ENCODE results near the gene ANAPC16. TPM values are rescaled to one million over a fixed set of nuclear protein-coding genes. Genes with fewer than 3 reads are reported as not detected.
A peak's percentile ranks its signal among the peaks of the same experiment; 100 is the strongest.
"Not testable (repeated sequence)": the region's sequence is repeated elsewhere in the genome, so short reads cannot be mapped to it uniquely, and the experiment has no call there.

The ANAPC16 gene
- polyA plus RNA-seq, 2 of the 4 experiments (the other 2 are of a cell fraction): 75.1 to 165 TPM

DNA sequence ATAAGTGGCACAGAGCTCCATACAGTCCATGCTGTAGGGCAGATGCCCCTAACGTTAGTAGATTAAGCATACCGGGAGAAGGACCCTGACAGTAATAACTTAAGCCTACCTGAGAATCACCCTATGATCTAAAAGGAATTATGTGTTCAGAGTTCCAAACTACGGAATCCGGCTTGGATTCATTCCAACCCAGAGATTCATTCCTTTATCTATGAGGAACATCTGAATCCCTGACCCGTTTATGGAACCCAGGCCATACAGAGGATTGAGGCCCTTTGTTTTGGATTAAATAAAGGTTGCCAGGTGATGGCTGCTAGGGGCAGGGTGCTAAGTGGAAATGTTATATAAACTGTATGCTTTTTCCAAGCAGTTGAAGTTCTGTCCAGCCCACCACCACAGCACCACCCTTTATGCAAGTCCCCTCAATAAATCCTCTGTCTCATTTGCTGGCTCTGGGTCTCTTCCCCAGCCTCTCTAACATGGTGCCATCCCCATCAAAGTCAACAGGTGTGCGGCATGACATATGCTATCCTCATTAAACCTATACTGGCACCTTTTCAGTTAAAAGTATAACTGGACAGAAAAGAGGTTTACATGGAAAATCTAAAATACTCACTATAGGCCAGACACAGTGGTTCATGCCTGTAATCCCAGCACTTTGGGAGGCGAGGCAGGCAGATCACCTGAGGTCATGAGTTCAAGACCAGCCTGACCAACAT is 9.1 kb upstream of the ANAPC16 start:
- DNase-seq (ENCODE audit: low read depth in 1 of 2, low spot score in 1 of 2): no peak
- no peak for ATAC-seq
- WGBS (ENCODE audit: missing lambda C conversion rate): 94% methylated on average over 7 of the region's 7 CpGs
- TF ChIP-seq KDM5A (IDR thresholded peaks at IDR 0.05) (no peak), TFCP2L1 (CRISPR knock-in tag; IDR thresholded peaks at IDR 0.05) (no peak), MAZ (IDR thresholded peaks at IDR 0.05; ENCODE audit: borderline replicate concordance, low read depth, low read length) (no peak), PHF8 (IDR thresholded peaks at IDR 0.05; ENCODE audit: borderline replicate concordance, low read depth) (no peak), HOXB13 (CRISPR knock-in tag; IDR thresholded peaks at IDR 0.05; ENCODE audit: low read depth) (no peak), BHLHE40 (IDR thresholded peaks at IDR 0.05; ENCODE audit: low read depth, low read length) (no peak), EP300 (IDR thresholded peaks at IDR 0.05) (no peak), KDM1A (IDR thresholded peaks at IDR 0.05; ENCODE audit: low read depth) (no peak), CHD2 (IDR thresholded peaks at IDR 0.05; ENCODE audit: low read length, partially characterized antibody) (no peak), RAD21 (conservative IDR thresholded peaks at IDR 0.05 in 1 of 2, IDR thresholded peaks at IDR 0.05 in 1 of 2) (no peak), HOXB5 (CRISPR knock-in tag; IDR thresholded peaks at IDR 0.05) (no peak), ZSCAN20 (CRISPR knock-in tag; IDR thresholded peaks at IDR 0.05) (no peak), CHD4 (IDR thresholded peaks at IDR 0.05; ENCODE audit: borderline replicate concordance) (no peak), NFE2L2 (conservative IDR thresholded peaks at IDR 0.05; ENCODE audit: low read length) (no peak), POLR2A (IDR thresholded peaks at IDR 0.05; ENCODE audit: low read length) (no peak)
- TF ChIP-seq, protein P1, sequence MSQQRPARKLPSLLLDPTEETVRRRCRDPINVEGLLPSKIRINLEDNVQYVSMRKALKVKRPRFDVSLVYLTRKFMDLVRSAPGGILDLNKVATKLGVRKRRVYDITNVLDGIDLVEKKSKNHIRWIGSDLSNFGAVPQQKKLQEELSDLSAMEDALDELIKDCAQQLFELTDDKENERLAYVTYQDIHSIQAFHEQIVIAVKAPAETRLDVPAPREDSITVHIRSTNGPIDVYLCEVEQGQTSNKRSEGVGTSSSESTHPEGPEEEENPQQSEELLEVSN (IDR thresholded peaks at IDR 0.05; ENCODE audit: borderline replicate concordance, low read depth): no peak
- TF ChIP-seq, protein P2, sequence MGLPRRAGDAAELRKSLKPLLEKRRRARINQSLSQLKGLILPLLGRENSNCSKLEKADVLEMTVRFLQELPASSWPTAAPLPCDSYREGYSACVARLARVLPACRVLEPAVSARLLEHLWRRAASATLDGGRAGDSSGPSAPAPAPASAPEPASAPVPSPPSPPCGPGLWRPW (IDR thresholded peaks at IDR 0.05): no peak
- Histone ChIP-seq H3K9me3 (no peaks in the 10 kb centered on the region), H3K4me1 (peaks cover 10% of the 10 kb centered on the region; the same call in 2 of the 3 replicates), H3K4me3 (no peak overlapping the region), H3K27ac (no peak overlapping the region), H3K4me2 (no peak overlapping the region)
- CTCF ChIA-PET: no interaction called here
- POLR2A ChIA-PET: interaction anchor here (0.6 kb wide), 1 partner anchor 36 kb away, joined by 4 read pairs; no protein-coding TSS in a partner anchor
- FAIRE-seq: no peak

DNA sequence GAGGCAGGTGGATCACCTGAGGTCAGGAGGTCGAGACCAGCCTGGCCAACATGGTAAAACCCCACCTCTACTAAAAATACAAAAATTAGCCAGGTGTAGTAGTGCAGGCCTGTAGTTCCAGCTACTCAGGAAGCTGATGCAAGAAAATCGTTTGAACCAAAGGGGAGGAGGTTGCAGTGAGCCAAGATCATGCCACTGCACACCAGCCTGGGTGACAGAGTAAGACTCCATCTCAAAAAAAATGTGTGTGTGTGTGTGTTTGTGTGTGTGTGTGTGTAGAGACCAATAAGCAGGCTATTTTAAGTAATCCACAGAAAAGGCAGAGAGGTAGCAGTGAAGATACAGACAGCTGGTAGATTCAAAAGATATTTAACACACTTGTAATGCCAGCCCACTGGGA is 7.3 kb upstream of the ANAPC16 start:
- CTCF ChIA-PET, POLR2A ChIA-PET: not testable (repeated sequence)

DNA sequence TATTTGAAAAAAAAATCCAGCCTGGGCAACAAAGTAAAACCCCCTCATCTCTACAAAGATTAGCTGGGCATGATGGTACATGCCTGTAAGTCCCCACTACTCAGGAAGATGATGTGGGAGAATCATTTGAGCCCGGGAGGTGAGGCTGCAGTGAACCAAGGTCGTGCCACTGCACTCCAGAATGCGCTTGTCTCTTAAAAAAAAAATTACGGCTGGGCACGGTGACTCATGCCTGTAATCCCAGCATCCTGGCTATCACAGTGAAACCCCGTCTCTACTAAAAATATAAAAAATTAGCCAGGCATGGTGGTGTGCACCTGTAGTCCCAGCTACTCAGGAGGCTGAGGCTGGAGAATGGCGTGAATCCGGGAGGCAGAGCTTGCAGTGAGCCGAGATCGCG is 4.4 kb upstream of the ANAPC16 start:
- ATAC-seq, POLR2A ChIA-PET: not testable (repeated sequence)
- peak in 1 of 2 experiments; percentile 30 for DNase-seq (ENCODE audit: low read depth in 1 of 2, low spot score in 1 of 2)

More for the DNA sequence above, 7.3 kb upstream of the ANAPC16 start:
- not testable (repeated sequence) for H3K4me3 ChIP-seq; H3K4me2 ChIP-seq; ATAC-seq; H3K9me3 ChIP-seq; H3K27ac ChIP-seq; DNase-seq (ENCODE audit: low read depth in 1 of 2, low spot score in 1 of 2); FAIRE-seq
- WGBS (ENCODE audit: missing lambda C conversion rate): 63% methylated on average over 2 of the region's 2 CpGs
- peaks cover 22% of the 10 kb centered on the region for H3K4me1 ChIP-seq

DNA sequence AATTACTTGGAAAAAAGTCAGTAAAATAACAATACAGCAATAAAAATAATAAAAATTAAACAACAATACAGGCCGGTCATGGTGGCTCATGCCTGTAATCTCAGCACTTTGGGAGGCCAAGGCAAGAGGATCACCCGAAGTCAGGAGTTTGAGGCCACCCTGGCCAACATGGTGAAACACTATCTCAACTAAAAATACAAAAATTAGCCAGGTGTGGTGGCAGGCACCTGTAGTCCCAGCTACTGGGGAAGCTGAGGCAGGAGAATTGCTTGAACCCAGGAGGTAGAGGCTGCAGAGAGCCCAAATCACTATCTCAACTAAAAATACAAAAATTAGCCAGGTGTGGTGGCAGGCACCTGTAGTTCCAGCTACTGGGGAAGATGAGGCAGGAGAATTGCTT is 4.0 kb upstream of the ANAPC16 start:
- peak overlapping the region; percentile 33 for H3K4me2 ChIP-seq
- CTCF ChIA-PET: interaction anchor here (0.7 to 1.6 kb wide), 3 partner anchors 11 to 85 kb away, joined by 3 to 4 read pairs (median 4); no protein-coding TSS in a partner anchor
- ATAC-seq; H3K9me3 ChIP-seq; DNase-seq (ENCODE audit: low read depth in 1 of 2, low spot score in 1 of 2); FAIRE-seq; H3K4me3 ChIP-seq; POLR2A ChIA-PET: not testable (repeated sequence)
- 90% methylated on average over 2 of the region's 2 CpGs for WGBS (ENCODE audit: missing lambda C conversion rate)
- peak overlapping the region; percentile 22 to 75; a peak in 3 of 6 replicates for H3K27ac ChIP-seq
- H3K4me1 ChIP-seq: peaks cover 32% of the 10 kb centered on the region

More for the DNA sequence above, 4.4 kb upstream of the ANAPC16 start:
- H3K4me3 ChIP-seq; H3K9me3 ChIP-seq; FAIRE-seq; TF ChIP-seq FOSL2 (IDR thresholded peaks at IDR 0.05): not testable (repeated sequence)
- TF ChIP-seq FOSL2 (CRISPR knock-in tag; IDR thresholded peaks at IDR 0.05): peak; percentile 65
- CTCF ChIA-PET: interaction anchor here (0.8 to 1.6 kb wide), 2 partner anchors 11 to 27 kb away, joined by 4 read pairs; no protein-coding TSS in a partner anchor
- Histone ChIP-seq H3K4me2 (peak overlapping the region; percentile 33), H3K4me1 (peaks cover 32% of the 10 kb centered on the region), H3K27ac (peak overlapping the region; percentile 15 to 75; a peak in 4 of 6 replicates)
- WGBS (ENCODE audit: missing lambda C conversion rate): 47% methylated on average over 11 of the region's 11 CpGs

All from A549 (cell line).